ENCODE results near the gene POLR3E. TPM values are rescaled to one million over a fixed set of nuclear protein-coding genes. Genes with fewer than 3 reads are reported as not detected.

POLR3E gene
- total RNA-seq, 1 experiment from 2014 or later = 69.8 TPM

DNA sequence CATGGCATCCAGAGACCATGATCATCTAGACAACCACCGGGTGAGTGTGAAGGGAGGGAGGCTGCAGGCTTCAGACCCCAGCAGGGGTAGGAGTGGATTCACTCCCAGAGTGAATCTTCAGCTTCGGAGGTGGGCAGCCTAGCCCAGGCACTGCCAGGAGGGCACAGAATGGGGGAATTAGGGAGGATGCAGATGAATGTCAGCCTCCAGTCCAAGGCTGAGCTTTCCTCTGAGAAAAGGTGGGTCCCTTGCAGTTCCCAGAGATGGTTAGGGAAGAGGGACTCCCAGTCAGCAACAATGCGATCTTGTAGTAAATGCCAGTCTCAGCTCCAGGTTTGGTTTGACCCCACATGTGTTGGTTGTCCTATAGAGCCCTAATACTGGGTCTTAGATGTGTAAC, 36.7 kb upstream of the POLR3E start:
- Histone ChIP-seq H3K9me3 (ENCODE audit: low read depth, low read length, poor library complexity, severe bottlenecking) (no peaks in the 10 kb centered on the region), H3K27me3 (replicated peaks; ENCODE audit: insufficient read depth, low read depth, low read length, poor library complexity) (no peaks in the 10 kb centered on the region), H3K36me3 (ENCODE audit: insufficient read depth, low read length, poor library complexity, severe bottlenecking) (peaks cover 6% of the 10 kb centered on the region), H3K27ac (ENCODE audit: low read depth, low read length, poor library complexity, severe bottlenecking) (no peak overlapping the region), H3K4me3 (ENCODE audit: low read depth, low read length, poor library complexity, severe bottlenecking) (no peak overlapping the region), H3K4me1 (ENCODE audit: insufficient read depth, low read length, poor library complexity, severe bottlenecking) (no peaks in the 10 kb centered on the region)
- BruUV-seq (replicated peaks) = no TSS peak
- intact Hi-C loops (cut with micrococcal nuclease; ENCODE audit: unreplicated experiment) = no loop called here
- CTCF ChIA-PET = no interaction called here
- TF ChIP-seq, protein P1, sequence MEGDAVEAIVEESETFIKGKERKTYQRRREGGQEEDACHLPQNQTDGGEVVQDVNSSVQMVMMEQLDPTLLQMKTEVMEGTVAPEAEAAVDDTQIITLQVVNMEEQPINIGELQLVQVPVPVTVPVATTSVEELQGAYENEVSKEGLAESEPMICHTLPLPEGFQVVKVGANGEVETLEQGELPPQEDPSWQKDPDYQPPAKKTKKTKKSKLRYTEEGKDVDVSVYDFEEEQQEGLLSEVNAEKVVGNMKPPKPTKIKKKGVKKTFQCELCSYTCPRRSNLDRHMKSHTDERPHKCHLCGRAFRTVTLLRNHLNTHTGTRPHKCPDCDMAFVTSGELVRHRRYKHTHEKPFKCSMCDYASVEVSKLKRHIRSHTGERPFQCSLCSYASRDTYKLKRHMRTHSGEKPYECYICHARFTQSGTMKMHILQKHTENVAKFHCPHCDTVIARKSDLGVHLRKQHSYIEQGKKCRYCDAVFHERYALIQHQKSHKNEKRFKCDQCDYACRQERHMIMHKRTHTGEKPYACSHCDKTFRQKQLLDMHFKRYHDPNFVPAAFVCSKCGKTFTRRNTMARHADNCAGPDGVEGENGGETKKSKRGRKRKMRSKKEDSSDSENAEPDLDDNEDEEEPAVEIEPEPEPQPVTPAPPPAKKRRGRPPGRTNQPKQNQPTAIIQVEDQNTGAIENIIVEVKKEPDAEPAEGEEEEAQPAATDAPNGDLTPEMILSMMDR (conservative IDR thresholded peaks at IDR 0.05; ENCODE audit: low read depth, low read length) = no peak
- TF ChIP-seq EZH2 (IDR thresholded peaks at IDR 0.05; ENCODE audit: borderline replicate concordance, low read depth, low read length, poor library complexity, severe bottlenecking) = no peak
- no peak for DNase-seq (ENCODE audit: low spot score)
- POLR2A ChIA-PET (ENCODE audit: low non-redundant PET) = no interaction called here

DNA sequence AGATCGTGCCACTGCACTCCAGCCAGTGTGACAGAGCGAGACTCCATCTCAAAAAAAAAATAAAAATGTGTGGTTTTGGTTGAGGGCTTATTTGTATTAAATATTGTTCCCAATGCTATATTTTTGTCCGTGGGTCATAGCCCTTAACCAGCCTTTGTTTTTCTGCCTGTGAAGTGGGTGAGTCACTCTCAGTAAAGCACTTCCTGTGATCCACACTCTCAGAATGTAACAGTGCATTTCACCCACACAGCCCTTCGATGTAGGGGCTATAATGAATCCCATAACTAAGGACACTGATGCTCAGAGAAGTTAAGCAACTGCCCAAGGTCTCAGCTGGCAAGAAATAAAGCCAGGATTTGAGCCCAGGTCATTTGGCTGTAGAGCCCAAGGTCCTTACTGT, 34.7 kb upstream of the POLR3E start:
- intact Hi-C loops (cut with micrococcal nuclease; ENCODE audit: unreplicated experiment) = no loop called here
- CTCF ChIA-PET = no interaction called here

GRCh38 chr16:22264786-22265185, 32.4 kb upstream of the POLR3E start:
- ChIA-PET CTCF (no interaction called here), POLR2A (ENCODE audit: low non-redundant PET) (no interaction called here)
- H3K9me3 ChIP-seq (ENCODE audit: low read depth, low read length, poor library complexity, severe bottlenecking) = no peaks in the 10 kb centered on the region
- peaks cover 6% of the 10 kb centered on the region for H3K36me3 ChIP-seq (ENCODE audit: insufficient read depth, low read length, poor library complexity, severe bottlenecking)
- intact Hi-C loops (cut with micrococcal nuclease; ENCODE audit: unreplicated experiment) = no loop called here
- TF ChIP-seq, protein P1 (conservative IDR thresholded peaks at IDR 0.05; ENCODE audit: low read depth, low read length) = no peak
- TF ChIP-seq EZH2 (IDR thresholded peaks at IDR 0.05; ENCODE audit: borderline replicate concordance, low read depth, low read length, poor library complexity, severe bottlenecking) = no peak
- no peaks in the 10 kb centered on the region for H3K4me1 ChIP-seq (ENCODE audit: insufficient read depth, low read length, poor library complexity, severe bottlenecking)
- H3K27me3 ChIP-seq (replicated peaks; ENCODE audit: insufficient read depth, low read depth, low read length, poor library complexity) = no peaks in the 10 kb centered on the region
- no peak overlapping the region for H3K27ac ChIP-seq (ENCODE audit: low read depth, low read length, poor library complexity, severe bottlenecking)
- no peak overlapping the region for H3K4me3 ChIP-seq (ENCODE audit: low read depth, low read length, poor library complexity, severe bottlenecking)
- no peak for DNase-seq (ENCODE audit: low spot score)
- BruUV-seq (replicated peaks) = no TSS peak

More for the DNA sequence above, 34.7 kb upstream of the POLR3E start:
- H3K4me3 ChIP-seq (ENCODE audit: low read depth, low read length, poor library complexity, severe bottlenecking) = no peak overlapping the region
- H3K4me1 ChIP-seq (ENCODE audit: insufficient read depth, low read length, poor library complexity, severe bottlenecking) = no peaks in the 10 kb centered on the region
- H3K9me3 ChIP-seq (ENCODE audit: low read depth, low read length, poor library complexity, severe bottlenecking) = no peaks in the 10 kb centered on the region
- no peak overlapping the region for H3K27ac ChIP-seq (ENCODE audit: low read depth, low read length, poor library complexity, severe bottlenecking)
- BruUV-seq (replicated peaks) = no TSS peak
- H3K27me3 ChIP-seq (replicated peaks; ENCODE audit: insufficient read depth, low read depth, low read length, poor library complexity) = no peaks in the 10 kb centered on the region
- no peak for DNase-seq (ENCODE audit: low spot score)
- POLR2A ChIA-PET (ENCODE audit: low non-redundant PET) = no interaction called here
- H3K36me3 ChIP-seq (ENCODE audit: insufficient read depth, low read length, poor library complexity, severe bottlenecking) = peaks cover 6% of the 10 kb centered on the region
- TF ChIP-seq, protein P1 (conservative IDR thresholded peaks at IDR 0.05; ENCODE audit: low read depth, low read length) = no peak
- TF ChIP-seq EZH2 (IDR thresholded peaks at IDR 0.05; ENCODE audit: borderline replicate concordance, low read depth, low read length, poor library complexity, severe bottlenecking) = no peak

Data from A673 (cell line).